Heart left ventricle (tissue), 16 donors: ENCODE results near the gene SORBS1. TPM values are rescaled to one million over a fixed set of nuclear protein-coding genes. Genes with fewer than 3 reads are reported as not detected.

ENCODE experiments used
- ATAC-seq, 4 donors: fragments of 200-7000 bp; cut with Tn5 transposase; one replicate each; pipeline ENCODE4 v1.9.1; 2020 to 2022; ENCODE audit warnings: moderate library complexity in 4 of 4, mild to moderate bottlenecking in 3 of 4, moderate number of reproducible peaks in 1 of 4
- DNase-seq, 5 donors: peaks; one replicate each; pipeline ENCODE4 v3.0.0-alpha.2; 2020
- H3K27ac ChIP-seq, 12 donors: fragments of 200-600 bp; sonication (generic) in 4 of 12; one replicate each; pipeline versions ENCODE4 v1.5.0 to v1.8.0; 2016 to 2022; ENCODE audit warnings: mild to moderate bottlenecking in 2 of 12
- H3K27me3 ChIP-seq, 9 donors: fragments of 200-600 bp; sonication (generic) in 2 of 9; one replicate each; pipeline versions ENCODE4 v1.5.1 to v1.8.0; 2016 to 2022; ENCODE audit warnings: mild to moderate bottlenecking in 3 of 9
- H3K36me3 ChIP-seq, 9 donors: fragments of 200-600 bp; sonication (generic) in 2 of 9; one replicate each; pipeline versions ENCODE4 v1.5.0 to v1.8.0; 2018 to 2022; ENCODE audit warnings: mild to moderate bottlenecking in 2 of 9
- H3K4me1 ChIP-seq, 12 donors: fragments of 200-600 bp; sonication (generic) in 4 of 12; one replicate each; pipeline versions ENCODE4 v1.5.0 to v1.8.0; 2016 to 2022; ENCODE audit warnings: mild to moderate bottlenecking in 3 of 12
- H3K4me3 ChIP-seq, 12 donors: fragments of 200-600 bp; sonication (generic) in 4 of 12; one replicate each; pipeline versions ENCODE4 v1.5.0 to v1.8.0; 2017 to 2022; ENCODE audit warnings: mild to moderate bottlenecking in 9 of 12, moderate library complexity in 4 of 12
- H3K9me3 ChIP-seq, 12 donors: fragments of 200-600 bp; sonication (generic) in 4 of 12; one replicate each; pipeline versions ENCODE4 v1.5.0 to v1.8.0; 2016 to 2022; ENCODE audit warnings: mild to moderate bottlenecking in 1 of 12
- CTCF ChIP-seq, 12 donors: fragments of 200-600 bp; sonication (generic) in 4 of 12; IDR thresholded peaks; one replicate each; pipeline versions ENCODE4 v1.5.0 to v1.8.0; 2018 to 2022; ENCODE audit warnings: antibody characterized with exemption in 12 of 12, mild to moderate bottlenecking in 5 of 12
- POLR2A ChIP-seq, 2 donors: fragments of 450-650 bp; IDR thresholded peaks; one replicate each; pipeline ENCODE4 v1.6.1; 2017; ENCODE audit warnings: antibody characterized with exemption in 2 of 2, mild to moderate bottlenecking in 2 of 2, moderate library complexity in 2 of 2
- WGBS, 4 donors: extraction: QIAGEN DNeasy Blood & Tissue Kit in 2 of 4; methylation state at CpG; one replicate each; pipeline versions ENCODE4 v1.1.5 to v1.1.7; 2013 to 2018; 5-methylcytosine and 5-hydroxymethylcytosine counted together
- intact Hi-C, 10 donors: fragments of 100-400 bp; cut with DNase I; formaldehyde crosslinking; loops; one replicate each; pipeline versions ENCODE4 v1.11.1 to v1.14.2; 2022
- polyA plus RNA-seq, 2 donors: library from polyadenylated mRNA; stranded (reverse); fragments of 200-250 nt; gene quantifications; one replicate each; pipeline ENCODE4 v1.2.3, GENCODE V29; 2013
- total RNA-seq, 9 donors: library from RNA; depleted of rRNA in 2 of 9; stranded (reverse); fragments of >200 nt in 2 of 9; fragmentation: NEBNext Ultra II Directional in 3 of 9; extraction: Animal tissue kit (Norgen Biotek cat#: 25700) in 3 of 9; gene quantifications; one replicate each; pipeline versions ENCODE4 v1.1.0 to v1.2.4, GENCODE V29; 2016 to 2023
- donor health status: ischemic (EF 13 %, LVEDD 7.1; RV severe dilation, severe dysfunction).
- donor health status: healthy with polysubstance abuse.
- donor health status: DM: no; HTN: yes; CAD: no.
- donor health status: DM: no; HTN: no; CAD: no.
- donor health status: ischemic (EF 25% LVEDD 6.9; RV normal size, moderate dysfunction).
- donor health status: ischemic (EF 25% LVEDD 5.7; RV mildly dilated, moderate dysfunction).
- donor health status: healthy.
- donor health status: DM: yes; HTN: yes; CAD: no.
- donor health status: ischemic (EF 35%, LVEDD 5.7; RV mildly dilated, moderate dysfunction).
- donor health status: nonischemic (EF 11% LVEDD 7.7; RV severe dilation, severe dysfunction).
- donor health status: DM: yes; HTN: yes; CAD: no.
- donor health status: PGD.
- donor health status: ischemic (EF 29% LVEDD 5.4; RV normal size, mild dysfunction).
- donor health status: nonischemic (EF 23%, LVEDD 6.1; RV moderate dilation, normal function).

SORBS1 gene
- total and polyA plus RNA-seq, 11 donors, result 355 to 1,440 (median 886) TPM

- no peak for TF ChIP-seq CTCF (IDR thresholded peaks at IDR 0.05)
- TF ChIP-seq POLR2A (IDR thresholded peaks at IDR 0.05), result no peak
- DNase-seq (peak in 4 of 5 donors; percentile 66 to 90 (median 77)), ATAC-seq (peak; percentile 34 to 85 (median 83))
- H3K36me3 ChIP-seq, result peaks cover 0 to 63% (median 27%) of the 10 kb centered on the region in 9 donors
- H3K9me3 ChIP-seq, result no peaks in the 10 kb centered on the region
- H3K27ac ChIP-seq, result peak overlapping the region; percentile 47 to 88 (median 80)
- no peak overlapping the region for H3K4me3 ChIP-seq
- peaks cover 14 to 77% (median 54%) of the 10 kb centered on the region in 12 donors for H3K4me1 ChIP-seq
- no peaks in the 10 kb centered on the region for H3K27me3 ChIP-seq
- WGBS, 4 donors, result 27 to 29% (median 28%) methylated on average over 12 of the region's 12 CpGs
- intact Hi-C loops, result loop anchor here in 2 of 10 donors (5.0 to 10.0 kb wide), 2 partner anchors 64 to 66 kb away; no protein-coding TSS in a partner anchor
These were observed 292.7 kb downstream of the SORBS1 start for GRCh38 chr10:95268438-95268837.

GRCh38 chr10:95267251-95267650, 293.9 kb downstream of the SORBS1 start:
- H3K27ac ChIP-seq, result peak overlapping the region in 11 of 12 donors; percentile 47 to 88 (median 80)

GRCh38 chr10:95266674-95267095, 294.5 kb downstream of the SORBS1 start:
- DNase-seq, result no peak
- Histone ChIP-seq H3K4me1 (peaks cover 12 to 76% (median 51%) of the 10 kb centered on the region in 12 donors), H3K27me3 (no peaks in the 10 kb centered on the region), H3K27ac (peak overlapping the region; percentile 47 to 88 (median 80)), H3K9me3 (no peaks in the 10 kb centered on the region), H3K36me3 (peaks cover 0 to 80% (median 39%) of the 10 kb centered on the region in 9 donors), H3K4me3 (no peak overlapping the region)
- peak; percentile 68 to 80 (median 74) for ATAC-seq
- TF ChIP-seq POLR2A (IDR thresholded peaks at IDR 0.05) (no peak), CTCF (IDR thresholded peaks at IDR 0.05) (no peak)
- intact Hi-C loops, result loop anchor here in 2 of 10 donors (5.0 to 10.0 kb wide), 2 partner anchors 66 to 68 kb away; no protein-coding TSS in a partner anchor
- 29 to 48% (median 39%) methylated on average over 1 of the region's 1 CpG for WGBS, 4 donors

More at GRCh38 chr10:95267251-95267650, 293.9 kb downstream of the SORBS1 start:
- Histone ChIP-seq H3K36me3 (peaks cover 0 to 75% (median 39%) of the 10 kb centered on the region in 9 donors), H3K4me1 (peaks cover 12 to 76% (median 50%) of the 10 kb centered on the region in 12 donors), H3K9me3 (no peaks in the 10 kb centered on the region), H3K4me3 (no peak overlapping the region), H3K27me3 (no peaks in the 10 kb centered on the region)
- DNase-seq, result no peak
- ATAC-seq, result no peak
- 75 to 97% (median 95%) methylated on average over 3 of the region's 3 CpGs for WGBS, 4 donors
- TF ChIP-seq CTCF (IDR thresholded peaks at IDR 0.05), result no peak
- no peak for TF ChIP-seq POLR2A (IDR thresholded peaks at IDR 0.05)
- intact Hi-C loops, result loop anchor here in 2 of 10 donors (5.0 to 10.0 kb wide), 2 partner anchors 65 to 68 kb away; no protein-coding TSS in a partner anchor

GRCh38 chr10:95265572-95265971, 295.6 kb downstream of the SORBS1 start:
- DNase-seq (no peak), ATAC-seq (no peak)
- no peaks in the 10 kb centered on the region for H3K9me3 ChIP-seq
- no peaks in the 10 kb centered on the region for H3K27me3 ChIP-seq
- intact Hi-C loops, result loop anchor here in 2 of 10 donors (5.0 to 10.0 kb wide), 2 partner anchors 67 to 69 kb away; no protein-coding TSS in a partner anchor
- H3K36me3 ChIP-seq, result peaks cover 0 to 80% (median 38%) of the 10 kb centered on the region in 9 donors
- peaks cover 22 to 87% (median 60%) of the 10 kb centered on the region in 12 donors for H3K4me1 ChIP-seq
- peak overlapping the region in 6 of 12 donors; percentile 71 to 88 (median 86) for H3K27ac ChIP-seq
- 80 to 96% (median 93%) methylated on average over 8 of the region's 8 CpGs for WGBS, 4 donors
- TF ChIP-seq POLR2A (IDR thresholded peaks at IDR 0.05) (no peak), CTCF (IDR thresholded peaks at IDR 0.05) (no peak)
- H3K4me3 ChIP-seq, result no peak overlapping the region
